ENCODE measurements around the gene PLAAT2.

DNA sequence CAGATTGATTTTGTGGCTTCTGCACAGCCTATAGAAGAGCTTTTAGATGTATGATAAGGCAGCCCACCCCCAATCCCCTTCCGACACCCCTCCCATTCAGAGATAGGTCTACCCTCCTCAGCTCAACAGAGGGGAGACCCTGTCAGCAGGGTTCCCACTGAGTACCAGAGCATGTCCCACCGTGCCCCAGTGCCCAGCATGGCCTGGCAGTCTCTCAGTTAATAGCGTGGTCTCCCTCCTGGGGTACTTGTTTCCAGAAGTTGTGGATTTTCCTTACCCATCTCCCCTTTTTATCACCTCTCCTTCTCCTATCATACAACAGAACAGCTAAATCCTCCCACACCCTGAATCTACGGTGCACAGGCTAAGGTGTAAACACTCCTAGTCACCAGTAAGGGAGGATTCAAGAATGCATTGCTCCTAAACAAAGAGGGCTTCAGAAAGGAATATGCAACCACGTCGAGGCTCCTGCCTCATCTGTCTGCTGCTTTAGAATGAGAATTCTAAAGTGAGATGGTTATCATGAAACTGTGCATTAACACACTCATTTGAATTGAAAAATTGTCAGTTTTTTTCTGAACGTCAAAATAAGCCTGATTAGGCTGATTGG is 6.7 kb downstream of the PLAAT2 start:
- TF ChIP-seq, protein P1, sequence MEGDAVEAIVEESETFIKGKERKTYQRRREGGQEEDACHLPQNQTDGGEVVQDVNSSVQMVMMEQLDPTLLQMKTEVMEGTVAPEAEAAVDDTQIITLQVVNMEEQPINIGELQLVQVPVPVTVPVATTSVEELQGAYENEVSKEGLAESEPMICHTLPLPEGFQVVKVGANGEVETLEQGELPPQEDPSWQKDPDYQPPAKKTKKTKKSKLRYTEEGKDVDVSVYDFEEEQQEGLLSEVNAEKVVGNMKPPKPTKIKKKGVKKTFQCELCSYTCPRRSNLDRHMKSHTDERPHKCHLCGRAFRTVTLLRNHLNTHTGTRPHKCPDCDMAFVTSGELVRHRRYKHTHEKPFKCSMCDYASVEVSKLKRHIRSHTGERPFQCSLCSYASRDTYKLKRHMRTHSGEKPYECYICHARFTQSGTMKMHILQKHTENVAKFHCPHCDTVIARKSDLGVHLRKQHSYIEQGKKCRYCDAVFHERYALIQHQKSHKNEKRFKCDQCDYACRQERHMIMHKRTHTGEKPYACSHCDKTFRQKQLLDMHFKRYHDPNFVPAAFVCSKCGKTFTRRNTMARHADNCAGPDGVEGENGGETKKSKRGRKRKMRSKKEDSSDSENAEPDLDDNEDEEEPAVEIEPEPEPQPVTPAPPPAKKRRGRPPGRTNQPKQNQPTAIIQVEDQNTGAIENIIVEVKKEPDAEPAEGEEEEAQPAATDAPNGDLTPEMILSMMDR (conservative IDR thresholded peaks at IDR 0.05): no peak
- no peak for TF ChIP-seq EZH2 (IDR thresholded peaks at IDR 0.05; ENCODE audit: low read depth)
